OCI-LY7 (cell line): ENCODE measurements around the gene AP4S1.

Experiments
- CTCF ChIP-seq: fragments of 200-600 bp; sonication (generic); conservative IDR thresholded peaks from 2 replicates; pipeline ENCODE4 v1.5.1; 2014; ENCODE audit warnings: mild to moderate bottlenecking, antibody characterized with exemption, low read length, moderate library complexity, mixed read lengths
- EZH2phosphoT487 ChIP-seq: fragments of 200-600 bp; sonication (generic); IDR thresholded peaks from 2 replicates; pipeline ENCODE4 v1.6.1; 2018; ENCODE audit warnings: low read depth, borderline replicate concordance, mild to moderate bottlenecking, mixed run types, antibody characterized with exemption, low read length, moderate library complexity, mixed read lengths

- no peak for TF ChIP-seq CTCF
- TF ChIP-seq EZH2phosphoT487: no peak
These were observed 66.8 kb downstream of the AP4S1 start for GRCh38 chr14:31092160-31092708.
